Thyroid gland (tissue), 4 donors: ENCODE results near the gene PARD3B.

Experiments used
- CTCF ChIP-seq, 6 experiments: fragments of 200-600 bp in 3 of 6; fragments of 450-650 bp in 3 of 6; sonication (generic) in 3 of 6; IDR thresholded peaks; one replicate each; pipeline ENCODE4 v1.5.1; 2016 to 2019; ENCODE audit warnings: antibody characterized with exemption in 6 of 6, mild to moderate bottlenecking in 2 of 6, inconsistent platforms in 1 of 6, moderate library complexity in 1 of 6
- POLR2A ChIP-seq, 2 donors: fragments of 450-650 bp; IDR thresholded peaks; one replicate each; pipeline ENCODE4 v1.6.1; 2017; ENCODE audit warnings: antibody characterized with exemption in 2 of 2, mild to moderate bottlenecking in 2 of 2, moderate library complexity in 1 of 2

DNA sequence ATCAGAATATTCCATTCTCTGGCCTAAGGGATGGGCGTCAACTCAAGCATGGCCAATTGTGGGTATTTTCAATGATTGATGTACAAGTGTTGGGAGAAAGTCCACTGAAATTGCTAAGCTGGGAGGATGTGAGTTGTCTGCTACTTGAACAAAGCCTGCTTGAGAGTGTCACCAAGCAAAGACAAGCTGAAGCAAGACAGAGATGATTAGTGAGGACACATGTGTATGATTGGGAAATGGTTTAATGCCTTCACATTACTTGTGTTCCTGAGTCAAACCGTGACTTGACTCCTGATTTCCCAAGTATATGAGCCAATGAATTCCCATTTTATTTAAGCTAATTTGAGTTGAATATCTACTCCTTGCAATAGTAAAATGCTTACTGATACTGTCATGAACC lies 1113.3 kb downstream of the PARD3B start:
- no peak for TF ChIP-seq POLR2A (IDR thresholded peaks at IDR 0.05)
- no peak for TF ChIP-seq CTCF (IDR thresholded peaks at IDR 0.05)
